GM21360 (cell line): ENCODE data around the gene COL1A1.

ENCODE experiments used
- ATAC-seq: cut with Tn5 transposase; IDR thresholded peaks from one replicate; pipeline ENCODE4 v1.9.1; 2021; ENCODE audit warnings: mild to moderate bottlenecking, moderate library complexity; ENCODE audit not compliant: unreplicated experiment

COL1A1 gene

DNA sequence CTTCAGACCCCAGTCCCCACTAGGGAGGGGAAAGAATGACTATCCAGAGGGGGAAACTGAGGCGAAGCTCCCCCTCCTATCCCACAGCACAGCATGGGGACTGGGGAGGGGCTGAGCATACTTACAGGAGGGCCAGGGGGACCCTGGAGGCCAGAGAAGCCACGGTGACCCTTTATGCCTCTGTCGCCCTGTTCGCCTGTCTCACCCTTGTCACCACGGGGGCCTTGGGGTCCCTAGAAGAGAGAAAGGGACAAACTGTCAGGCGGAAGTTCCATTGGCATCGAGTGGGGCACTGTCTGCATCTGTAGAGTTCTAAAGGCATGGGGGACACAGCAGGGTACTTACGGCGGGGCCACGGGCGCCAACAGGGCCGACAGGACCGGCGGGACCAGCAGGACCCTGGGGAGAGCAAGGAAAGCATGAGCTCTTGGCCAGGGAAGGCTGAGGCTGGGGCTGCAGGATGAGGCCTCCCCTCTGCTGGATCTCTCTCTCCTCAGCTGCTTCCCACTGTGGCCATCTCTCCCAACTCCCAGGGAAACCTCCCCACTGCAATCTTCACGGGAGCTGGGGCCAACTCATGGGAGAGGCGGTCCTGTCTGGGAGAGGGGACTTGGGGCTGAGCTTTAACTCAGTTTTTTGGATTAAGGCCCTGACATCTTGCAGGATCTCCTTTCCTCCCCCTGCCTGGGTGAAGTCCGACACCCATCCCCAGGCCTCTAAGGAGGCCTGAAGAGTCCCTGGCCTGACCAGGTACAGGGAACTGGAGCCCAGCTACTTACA is 13.5 kb downstream of the COL1A1 start:
- no peak for ATAC-seq

DNA sequence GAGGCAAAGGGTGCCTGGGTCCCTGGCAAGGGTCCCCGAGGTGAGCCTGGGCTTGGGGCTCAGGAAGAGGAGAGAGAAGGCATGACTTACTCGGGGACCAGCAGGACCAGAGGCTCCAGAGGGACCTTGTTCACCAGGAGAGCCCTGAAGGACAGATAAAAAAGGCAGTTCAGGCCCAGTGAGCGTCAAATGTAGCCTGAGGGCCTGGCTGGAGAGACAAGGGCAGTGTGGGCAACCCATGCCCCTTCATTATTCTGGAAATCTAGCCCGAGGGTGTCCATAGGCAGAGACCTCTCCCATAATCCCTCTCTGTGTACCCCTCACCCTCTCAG is 14.1 kb downstream of the COL1A1 start:
- ATAC-seq: no peak

DNA sequence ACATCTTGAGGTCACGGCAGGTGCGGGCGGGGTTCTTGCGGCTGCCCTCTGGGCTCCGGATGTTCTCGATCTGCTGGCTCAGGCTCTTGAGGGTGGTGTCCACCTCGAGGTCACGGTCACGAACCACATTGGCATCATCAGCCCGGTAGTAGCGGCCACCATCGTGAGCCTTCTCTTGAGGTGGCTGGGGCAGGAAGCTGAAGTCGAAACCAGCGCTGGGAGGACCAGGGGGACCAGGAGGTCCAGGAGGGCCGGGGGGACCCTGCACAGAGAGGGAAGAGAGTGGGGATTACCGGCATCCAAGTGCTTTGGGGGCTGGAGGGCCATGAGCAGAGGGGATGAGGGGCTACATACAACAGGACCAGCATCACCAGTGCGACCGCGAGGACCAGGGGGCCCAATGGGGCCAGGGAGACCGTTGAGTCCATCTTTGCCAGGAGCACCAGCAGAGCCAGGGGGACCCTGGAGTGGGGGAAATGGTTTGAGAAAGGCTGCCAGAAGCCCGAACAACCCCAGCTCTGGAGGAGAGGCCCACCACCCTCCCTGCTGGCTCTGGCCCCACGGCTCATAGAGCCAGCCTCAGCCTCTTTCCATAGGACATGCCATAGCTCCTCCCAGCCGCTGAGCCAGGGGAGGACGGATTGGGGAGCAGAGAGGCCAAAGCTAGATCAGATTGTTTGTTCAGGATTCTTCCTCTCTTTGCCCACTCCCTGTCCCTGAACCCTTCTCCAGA is 14.6 kb downstream of the COL1A1 start:
- no peak for ATAC-seq

DNA sequence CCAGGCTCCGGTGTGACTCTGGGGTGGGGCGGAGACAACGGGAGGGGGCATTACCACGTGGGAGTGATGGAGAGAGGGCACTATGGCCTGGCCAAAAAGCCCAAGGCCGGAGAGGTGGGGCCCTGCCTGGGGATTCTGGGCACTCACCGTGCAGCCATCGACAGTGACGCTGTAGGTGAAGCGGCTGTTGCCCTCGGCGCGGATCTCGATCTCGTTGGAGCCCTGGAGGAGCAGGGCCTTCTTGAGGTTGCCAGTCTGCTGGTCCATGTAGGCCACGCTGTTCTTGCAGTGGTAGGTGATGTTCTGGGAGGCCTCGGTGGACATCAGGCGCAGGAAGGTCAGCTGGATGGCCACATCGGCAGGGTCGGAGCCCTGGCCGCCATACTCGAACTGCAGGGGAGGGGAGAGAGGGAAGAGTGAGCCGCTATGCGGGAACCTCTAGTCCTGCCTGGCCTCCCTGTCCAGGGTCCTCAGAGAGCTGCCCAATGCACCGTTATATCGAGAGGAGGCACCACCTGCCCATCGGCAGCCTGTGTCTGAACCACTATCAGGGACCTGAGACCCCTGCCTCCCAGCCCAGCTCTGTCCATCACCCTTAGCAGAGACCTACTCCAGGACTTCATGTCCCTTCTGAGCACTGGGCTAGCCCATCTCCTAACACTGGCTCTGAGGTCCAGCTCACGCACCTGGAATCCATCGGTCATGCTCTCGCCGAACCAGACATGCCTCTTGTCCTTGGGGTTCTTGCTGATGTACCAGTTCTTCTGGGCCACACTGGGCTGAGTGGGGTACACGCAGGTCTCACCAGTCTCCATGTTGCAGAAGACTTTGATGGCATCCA is 15.6 kb downstream of the COL1A1 start:
- no peak for ATAC-seq

DNA sequence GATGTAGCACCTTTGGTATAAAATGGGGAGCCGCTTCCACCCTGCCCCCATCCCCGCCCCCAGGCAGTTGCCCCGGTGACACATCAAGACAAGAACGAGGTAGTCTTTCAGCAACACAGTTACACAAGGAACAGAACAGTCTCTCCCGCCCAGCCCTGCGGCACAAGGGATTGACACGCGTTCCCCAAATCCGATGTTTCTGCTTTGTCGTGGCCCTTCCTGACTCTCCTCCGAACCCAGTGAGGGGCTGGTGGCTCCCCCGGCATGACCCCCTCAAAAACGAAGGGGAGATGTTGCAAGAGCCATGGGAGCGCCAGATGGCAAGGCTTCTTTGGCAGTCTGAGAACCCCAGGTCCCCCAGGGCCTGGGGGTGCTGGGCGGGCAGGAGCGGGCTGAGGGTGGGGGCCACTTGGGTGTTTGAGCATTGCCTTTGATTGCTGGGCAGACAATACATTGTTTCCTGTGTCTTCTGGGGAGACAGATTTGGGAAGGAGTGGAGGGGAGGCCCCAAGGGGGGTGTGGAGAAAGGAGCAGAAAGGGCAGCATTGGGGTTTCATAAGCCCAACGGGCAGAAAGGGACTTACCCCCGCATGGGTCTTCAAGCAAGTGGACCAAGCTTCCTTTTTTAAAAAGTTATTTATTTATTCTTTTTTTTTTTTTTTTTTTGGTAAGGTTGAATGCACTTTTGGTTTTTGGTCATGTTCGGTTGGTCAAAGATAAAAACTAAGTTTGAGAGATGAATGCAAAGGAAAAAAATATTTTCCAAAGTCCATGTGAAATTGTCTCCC is 16.6 kb downstream of the COL1A1 start:
- no peak for ATAC-seq

DNA sequence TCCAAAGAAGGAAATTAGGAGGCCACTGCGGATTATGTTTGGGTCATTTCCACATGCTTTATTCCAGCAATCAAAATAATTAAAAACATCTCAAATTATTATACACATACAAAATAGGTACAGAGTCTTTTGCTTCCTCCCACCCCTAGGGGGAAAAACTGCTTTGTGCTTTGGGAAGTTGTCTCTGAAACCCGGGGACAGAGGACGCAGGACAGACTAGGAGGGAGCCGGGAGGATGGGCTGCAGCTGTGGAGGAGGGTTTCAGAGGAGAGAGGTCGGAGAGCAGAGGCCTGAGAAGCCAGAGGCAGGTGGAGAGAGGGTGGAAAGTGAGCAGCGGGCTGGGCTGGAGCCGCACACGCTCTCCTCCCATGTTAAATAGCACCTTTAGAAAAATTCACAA is 17.4 kb downstream of the COL1A1 start:
- ATAC-seq: no peak

DNA sequence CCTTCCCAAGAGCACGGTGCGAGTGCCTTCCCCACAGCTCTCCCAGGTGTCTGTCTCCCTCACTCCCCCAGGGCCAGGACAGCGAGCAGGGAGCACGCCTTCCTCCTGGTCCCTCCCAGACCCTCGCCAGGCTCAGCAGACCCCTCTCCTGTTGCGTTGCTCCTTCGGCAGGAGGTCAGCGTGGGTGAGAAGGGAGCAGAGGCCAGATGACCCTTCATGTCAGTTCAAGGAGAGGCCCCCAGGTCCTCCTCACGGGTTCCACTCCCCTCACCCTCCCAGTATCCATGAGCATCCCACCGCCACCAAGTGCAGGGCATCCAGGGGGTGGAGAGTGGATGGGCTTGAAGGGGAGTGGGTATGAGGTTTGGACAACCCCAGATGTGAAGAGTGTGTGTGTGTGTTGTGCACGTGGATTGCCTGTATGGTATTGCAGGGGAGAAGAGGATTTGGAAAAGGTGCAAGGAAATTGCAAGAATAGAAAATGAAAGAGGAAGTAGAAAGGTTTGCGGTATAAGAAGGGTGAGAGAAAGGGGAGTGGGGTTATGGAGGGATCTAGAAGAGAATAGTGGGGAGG is 17.9 kb downstream of the COL1A1 start:
- no peak for ATAC-seq

DNA sequence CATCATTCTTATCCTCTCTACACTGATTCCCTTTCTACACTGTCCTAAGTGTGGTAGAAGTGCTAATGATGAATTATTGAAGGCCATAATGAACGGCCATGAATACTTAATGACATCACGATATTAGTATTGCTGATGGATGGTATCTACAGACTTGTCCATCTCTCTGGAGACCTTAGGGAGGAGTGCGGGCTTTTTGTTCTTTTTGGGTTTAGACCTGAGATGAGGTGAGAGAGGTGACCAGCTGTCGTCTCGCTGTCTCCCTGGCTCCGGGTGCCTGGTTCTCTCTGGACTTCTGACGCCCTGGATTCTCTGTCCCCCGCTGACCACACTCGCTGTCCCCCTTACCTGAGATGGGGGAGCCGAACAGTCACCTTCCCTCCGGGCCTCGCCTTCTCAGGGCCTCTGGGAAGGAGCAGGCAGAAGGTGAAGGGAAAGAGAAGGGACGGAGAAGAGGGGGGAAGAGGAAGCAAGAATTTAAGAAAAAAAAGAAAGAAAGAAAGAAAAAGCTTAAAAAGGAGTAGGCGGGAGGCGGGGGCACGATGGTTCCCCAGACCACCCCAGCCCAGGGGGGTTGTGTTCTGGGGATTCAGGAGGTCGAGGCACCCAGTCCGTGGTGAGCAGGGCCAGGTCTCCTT is 18.5 kb downstream of the COL1A1 start:
- no peak for ATAC-seq

DNA sequence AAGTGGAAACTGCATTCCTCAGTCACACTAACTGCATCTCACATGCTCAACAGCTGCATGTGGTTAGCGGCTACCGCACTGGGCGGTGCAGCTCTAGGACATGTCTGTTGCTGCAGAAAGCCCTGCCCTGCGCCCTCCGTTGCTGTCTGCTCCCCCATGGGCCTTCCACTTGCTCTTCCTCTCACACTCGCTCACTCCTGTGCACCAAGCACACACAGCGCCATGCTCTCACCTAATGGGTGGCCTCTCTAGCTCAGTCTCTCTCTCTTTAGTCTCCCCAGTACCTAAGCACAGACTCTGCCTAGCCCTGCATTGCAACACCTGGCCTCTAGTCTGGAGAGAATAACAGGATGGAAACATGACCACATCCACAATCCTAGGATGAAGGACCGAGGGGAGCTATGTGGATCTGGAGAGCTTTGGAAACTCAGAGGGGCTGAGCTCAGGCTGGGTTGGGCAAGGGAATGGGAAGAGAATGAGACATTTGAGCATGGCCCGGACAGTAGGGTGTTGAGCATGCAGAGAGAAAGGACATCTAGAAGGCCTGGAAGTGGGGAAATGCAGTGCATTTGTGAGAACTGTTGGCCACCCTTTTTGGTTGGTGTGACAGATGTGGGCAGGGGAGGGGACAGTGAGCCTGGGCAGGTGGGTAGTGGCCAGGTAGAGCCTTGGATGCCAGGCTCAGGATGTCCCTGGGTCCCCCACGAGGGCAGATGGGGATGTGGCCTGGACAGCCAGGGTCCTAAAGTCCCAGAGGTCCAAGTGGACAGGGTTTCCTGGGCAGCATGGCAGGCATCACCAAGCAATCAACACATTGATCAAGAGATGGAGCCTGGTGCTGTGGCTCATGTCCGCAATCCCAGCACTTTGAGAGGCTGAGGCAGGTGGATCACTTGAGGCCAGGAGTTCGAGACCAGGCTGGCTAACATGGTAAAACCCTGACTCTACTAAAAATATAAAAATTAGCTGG is 19.6 kb downstream of the COL1A1 start:
- no peak for ATAC-seq

DNA sequence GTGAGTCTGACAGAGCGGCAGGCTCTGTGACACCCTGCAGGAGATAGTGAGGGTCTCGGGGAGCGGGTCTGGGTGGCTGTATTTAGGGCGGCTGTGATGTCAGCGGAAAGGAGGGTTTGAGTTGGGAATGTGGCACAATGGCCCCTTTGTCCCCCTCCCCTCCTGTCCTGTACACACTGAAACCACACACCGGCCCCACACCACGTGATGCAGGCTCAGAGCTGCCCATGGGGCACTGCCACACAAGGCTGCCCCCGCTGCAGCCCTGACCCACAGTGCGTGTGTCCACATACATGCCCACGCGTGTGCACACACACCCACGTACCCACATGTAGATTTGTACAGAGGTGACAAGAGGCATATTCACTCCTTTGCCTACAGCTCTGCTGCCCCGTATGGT is 20.3 kb downstream of the COL1A1 start:
- ATAC-seq: no peak

DNA sequence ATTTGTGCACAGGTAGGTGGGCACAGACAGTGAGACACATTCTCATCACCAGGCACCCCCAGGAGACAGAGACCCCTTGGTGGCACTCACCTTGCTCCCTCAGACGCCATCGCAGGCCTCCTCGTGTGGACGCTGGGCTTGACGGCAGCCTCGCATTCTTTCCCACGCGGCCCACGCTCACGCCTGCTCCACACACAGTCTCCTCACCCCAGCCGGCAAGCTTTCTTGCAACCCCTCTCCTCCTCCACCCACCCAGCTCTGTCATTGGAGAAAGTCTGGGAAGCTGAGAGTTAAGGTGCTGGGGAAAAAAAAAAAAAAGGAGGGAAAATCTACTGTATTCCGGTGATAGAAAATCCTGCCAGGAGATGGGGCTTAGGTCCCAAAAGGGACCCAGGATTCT is 20.8 kb downstream of the COL1A1 start:
- ATAC-seq: no peak

DNA sequence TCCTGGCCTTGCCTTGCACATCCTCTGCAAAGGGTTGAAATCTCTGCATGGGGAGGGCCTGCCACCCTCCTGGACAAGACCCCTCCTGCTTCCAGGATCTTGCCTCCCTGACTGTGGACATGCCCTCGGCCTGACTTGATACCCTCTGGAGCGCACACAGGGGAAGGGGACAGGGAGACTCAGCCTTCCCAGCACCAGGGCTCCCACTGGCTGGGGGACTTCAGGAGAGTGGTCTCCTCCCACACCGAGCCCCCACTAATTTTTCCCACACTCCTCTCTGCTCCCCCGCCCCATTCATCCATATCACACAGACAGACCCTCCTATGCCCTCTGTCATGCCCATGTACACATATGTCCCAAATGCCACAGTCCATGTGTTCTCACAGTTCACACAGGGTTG is 21.3 kb downstream of the COL1A1 start:
- ATAC-seq: no peak

DNA sequence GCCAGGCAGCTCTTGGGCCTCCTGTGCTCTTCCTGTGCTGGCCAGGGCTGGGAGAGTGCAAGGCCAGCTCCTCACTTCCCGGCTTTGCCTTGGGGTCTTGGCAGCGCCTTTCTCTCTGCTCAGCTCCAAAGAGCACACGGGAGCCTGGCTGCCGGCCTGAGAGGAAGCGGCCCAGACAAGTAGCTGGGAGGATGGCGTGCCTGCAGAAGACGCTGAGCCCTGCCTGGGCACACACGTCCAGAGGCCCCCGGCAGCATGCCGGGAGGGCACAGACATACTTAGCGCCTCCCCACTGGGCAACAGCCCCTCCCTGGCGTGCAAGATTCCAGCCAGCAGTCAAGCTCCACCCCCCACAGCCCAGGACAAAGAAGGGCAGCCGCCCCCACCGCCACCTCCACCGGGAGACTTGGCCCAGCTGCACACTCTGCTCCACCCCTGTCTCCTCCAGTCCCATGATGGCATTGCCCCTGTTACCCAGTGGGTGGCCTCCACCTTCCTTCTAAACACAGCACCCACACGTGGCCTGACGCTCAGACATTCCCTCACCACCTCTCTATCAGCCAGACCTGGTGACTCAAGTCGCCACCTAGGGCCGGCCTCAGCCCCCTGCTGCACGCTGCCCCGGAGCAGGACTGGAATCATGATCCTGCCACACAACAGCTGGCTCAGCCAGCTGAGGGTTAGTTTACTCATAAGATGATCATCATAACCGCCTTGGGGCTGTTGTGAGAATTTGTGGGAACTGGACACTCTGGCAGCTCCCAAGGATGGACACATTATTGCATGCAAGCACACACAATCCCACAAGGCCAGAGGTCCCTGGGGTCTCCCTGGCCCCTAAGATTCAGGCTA is 23.2 kb downstream of the COL1A1 start:
- peak; percentile 65 for ATAC-seq

DNA sequence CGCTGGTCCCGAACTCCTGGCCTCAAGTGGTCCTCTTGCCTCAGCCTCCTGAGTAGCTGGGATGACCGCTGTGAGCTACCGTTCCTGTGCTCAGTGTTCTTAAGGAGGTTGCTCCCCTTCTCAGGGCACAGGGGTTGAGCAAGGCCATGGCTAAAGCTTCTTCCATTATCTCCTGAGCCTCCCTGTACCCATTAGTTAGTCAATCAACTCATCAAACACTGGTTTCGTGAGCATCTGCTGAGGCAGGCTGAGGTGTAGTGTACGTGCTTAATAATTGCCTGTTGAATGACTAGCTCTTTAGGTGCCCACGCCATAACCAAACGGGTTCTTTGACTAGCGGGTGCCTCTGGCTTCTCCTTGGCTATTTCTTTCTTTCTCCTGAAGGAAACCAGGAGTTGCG is 24.0 kb downstream of the COL1A1 start:
- no peak for ATAC-seq

DNA sequence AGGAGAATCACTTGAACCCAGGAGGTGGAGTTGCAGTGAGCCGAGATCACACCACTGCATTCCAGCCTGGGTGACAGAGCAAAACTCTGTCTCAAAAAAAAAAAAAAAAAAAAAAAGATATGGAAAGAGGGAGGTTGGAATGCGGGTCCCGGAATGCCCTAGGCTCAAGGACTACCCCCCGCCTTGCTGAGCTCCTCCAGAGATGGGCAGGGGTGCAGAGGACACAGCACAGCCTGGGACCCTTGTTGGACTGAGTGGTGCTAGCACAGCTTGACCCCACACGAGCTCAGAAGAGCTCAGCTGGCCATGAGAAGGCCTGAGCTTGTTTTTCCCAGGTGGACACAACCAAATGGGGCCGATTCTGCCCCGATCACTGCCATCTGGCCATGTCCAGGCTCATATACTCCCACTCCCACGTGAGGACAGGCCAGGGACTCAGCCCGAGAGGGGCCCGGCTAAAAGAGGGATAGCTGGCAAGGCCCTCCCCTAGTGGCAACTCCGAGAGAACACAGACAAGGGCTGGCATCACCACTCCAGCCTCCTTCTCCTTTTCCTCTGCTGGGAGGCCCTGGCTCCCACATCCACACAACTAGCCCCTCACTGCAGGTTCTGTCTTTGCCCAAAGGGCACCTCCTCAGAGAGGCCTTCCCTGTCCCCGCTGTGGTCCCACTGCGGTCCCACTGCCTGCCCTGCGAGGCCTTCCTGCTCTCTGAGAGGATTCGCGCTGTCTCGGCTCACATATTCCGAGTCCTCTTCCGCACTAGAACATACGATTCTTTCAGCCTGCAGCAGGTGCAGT is 24.7 kb downstream of the COL1A1 start:
- no peak for ATAC-seq

DNA sequence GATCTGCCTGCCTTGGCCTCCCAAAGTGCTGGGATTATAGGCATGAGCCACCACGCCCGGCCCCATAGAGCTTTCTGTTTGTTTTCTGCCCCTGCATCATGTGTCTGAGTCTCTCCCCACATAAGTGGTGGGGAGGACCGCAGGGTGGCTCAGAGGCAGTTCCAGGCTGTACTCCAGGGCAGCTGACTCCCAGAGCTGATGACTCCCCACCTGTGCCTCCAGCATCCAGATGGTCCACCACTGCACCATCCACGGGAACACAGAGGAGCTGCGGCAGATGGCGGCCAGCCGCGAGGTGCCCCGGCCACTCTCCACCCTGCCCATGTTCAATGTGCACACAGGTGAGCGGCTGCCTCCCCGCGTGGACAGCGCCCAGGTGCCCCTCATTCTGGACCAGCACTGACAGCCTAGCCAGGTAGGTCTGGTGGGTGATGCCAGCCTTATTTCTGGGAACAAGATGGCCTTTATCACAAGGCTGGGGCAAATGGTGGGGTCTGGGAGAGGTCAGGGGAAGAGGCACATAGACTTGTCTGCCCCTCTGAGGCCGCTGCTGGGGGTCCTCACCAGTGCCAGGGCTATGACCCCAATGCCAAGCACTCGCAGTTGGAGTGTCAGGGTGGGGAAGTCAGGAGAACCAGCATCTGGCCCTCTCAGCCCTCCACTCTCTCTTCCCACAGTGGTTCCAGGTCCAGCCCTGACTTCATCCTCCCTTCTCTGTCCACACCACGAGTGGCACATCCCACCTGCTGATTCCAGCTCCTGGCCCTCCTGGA is 26.2 kb downstream of the COL1A1 start:
- ATAC-seq: no peak

DNA sequence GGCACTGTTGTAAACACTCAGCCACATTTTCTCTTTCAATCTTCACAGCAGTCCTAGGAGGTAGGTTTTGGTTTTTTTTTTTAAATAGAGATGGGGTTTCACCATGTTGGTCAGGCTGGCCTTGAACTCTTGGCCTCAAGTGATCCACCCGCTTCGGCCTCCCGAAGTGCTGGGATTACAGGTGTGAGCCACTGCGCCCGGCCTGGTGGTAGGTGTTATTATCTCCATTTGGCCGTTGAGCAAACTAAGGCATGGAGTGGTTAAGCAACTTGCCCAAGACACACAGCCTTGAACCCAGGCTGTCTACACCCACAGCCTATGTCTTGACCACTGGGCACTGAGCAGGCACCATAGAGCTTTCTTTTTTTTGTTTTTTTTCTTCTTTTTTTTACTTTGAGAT is 27.0 kb downstream of the COL1A1 start:
- ATAC-seq: no peak
